HepG2 (cell line): ENCODE data around the gene RAC2. TPM values are rescaled to one million over a fixed set of nuclear protein-coding genes. Genes with fewer than 3 reads are reported as not detected.

Source experiments
- CCAR2 ChIP-seq: fragments of 200-400 bp; formaldehyde crosslinking; optimal IDR thresholded peaks from 2 replicates; pipeline ENCODE3; 2018; ENCODE audit warnings: low read depth, mild to moderate bottlenecking, low read length, moderate library complexity
- FOSL2 ChIP-seq: sonication (generic); formaldehyde crosslinking; IDR thresholded peaks from 2 replicates; pipeline ENCODE4 v1.4.0; 2020; ENCODE audit warnings: missing genetic modification reagents
- HMG20B ChIP-seq: conservative IDR thresholded peaks from 2 replicates; pipeline ENCODE4 v1.6.1; 2016; ENCODE audit warnings: missing genetic modification reagents, missing compliant biosample characterization
- HNRNPK ChIP-seq: fragments of 200-400 bp; formaldehyde crosslinking; IDR thresholded peaks from 2 replicates; pipeline ENCODE4 v1.6.1; 2018; ENCODE audit warnings: low read length, low read depth, moderate library complexity, mild to moderate bottlenecking; ENCODE audit not compliant: poor library complexity, severe bottlenecking
- MIER3 ChIP-seq: IDR thresholded peaks from 2 replicates; pipeline ENCODE4 v1.6.1; 2016; ENCODE audit warnings: missing compliant biosample characterization, borderline replicate concordance
- SIX1 ChIP-seq: sonication (generic); formaldehyde crosslinking; IDR thresholded peaks from 2 replicates; pipeline ENCODE4 v1.4.0; 2020; ENCODE audit warnings: missing genetic modification reagents, borderline replicate concordance
- SNAPC2 ChIP-seq: sonication (generic); formaldehyde crosslinking; IDR thresholded peaks from 2 replicates; pipeline ENCODE4 v1.8.1; 2022; ENCODE audit warnings: mild to moderate bottlenecking, missing genetic modification reagents
- TEAD3 ChIP-seq: optimal IDR thresholded peaks from 2 replicates; pipeline ENCODE3; 2016; ENCODE audit warnings: borderline replicate concordance
- ZMYM3 ChIP-seq: sonication (generic); formaldehyde crosslinking; IDR thresholded peaks from 2 replicates; pipeline ENCODE4 v1.5.1; 2020; ENCODE audit warnings: mild to moderate bottlenecking, missing genetic modification reagents
- ZNF441 ChIP-seq: sonication (generic); formaldehyde crosslinking; IDR thresholded peaks from 2 replicates; pipeline ENCODE4 v1.7.0; 2021; ENCODE audit warnings: missing genetic modification reagents, borderline replicate concordance
- ZNF530 ChIP-seq: sonication (generic); formaldehyde crosslinking; IDR thresholded peaks from 2 replicates; pipeline ENCODE4 v1.5.0; 2020; ENCODE audit warnings: low read depth, mild to moderate bottlenecking, missing genetic modification reagents
- ZNF558 ChIP-seq: sonication (generic); formaldehyde crosslinking; IDR thresholded peaks from 2 replicates; pipeline ENCODE4 v1.9.0; 2022; ENCODE audit warnings: mild to moderate bottlenecking, missing genetic modification reagents, borderline replicate concordance
- ZNF577 ChIP-seq: sonication (generic); formaldehyde crosslinking; IDR thresholded peaks from 2 replicates; pipeline ENCODE4 v1.4.0; 2020; ENCODE audit warnings: mild to moderate bottlenecking, low read depth, missing genetic modification reagents, borderline replicate concordance
- ZNF605 ChIP-seq: sonication (generic); formaldehyde crosslinking; IDR thresholded peaks from 2 replicates; pipeline ENCODE4 v1.8.0; 2022; ENCODE audit warnings: mild to moderate bottlenecking, missing genetic modification reagents
- polyA plus RNA-seq, 8 experiments: library from polyadenylated mRNA; depleted of rRNA in 3 of 8; stranded (reverse) in 7 of 8; unstranded in 1 of 8; fragments of >200 nt; fragmentation: Illumina TruSeq in 4 of 8; extraction: Trizol in 4 of 8; gene quantifications; 2 replicates each; pipeline versions ENCODE4 v1.2.1 to v1.2.3, GENCODE V29; 2011 to 2016; ENCODE audit warnings: low read depth in 4 of 8, missing spikeins in 1 of 8, mixed read lengths in 1 of 8; ENCODE audit not compliant: insufficient read depth in 1 of 8
- total RNA-seq, 5 experiments: library from RNA; depleted of rRNA; stranded (reverse); fragments of >200 nt; fragmentation: Illumina TruSeq; extraction: Trizol; gene quantifications; 2 replicates each; pipeline ENCODE4 v1.2.3, GENCODE V29; 2016; ENCODE audit warnings: low read depth in 1 of 5
- TF ChIP-seq, protein P1 (sequence below): sonication (generic); IDR thresholded peaks from 2 replicates; pipeline ENCODE4 v1.6.1; 2016; ENCODE audit warnings: low read depth, borderline replicate concordance
- TF ChIP-seq, protein P2 (sequence below): sonication (generic); formaldehyde crosslinking; IDR thresholded peaks from 2 replicates; pipeline ENCODE4 v1.4.0; 2020; ENCODE audit warnings: missing genetic modification reagents, mild to moderate bottlenecking, borderline replicate concordance
- TF ChIP-seq, protein P3 (sequence below): sonication (generic); formaldehyde crosslinking; IDR thresholded peaks from 2 replicates; pipeline ENCODE4 v1.5.0; 2020; ENCODE audit warnings: missing genetic modification reagents
- TF ChIP-seq, protein P4 (sequence below): sonication (generic); formaldehyde crosslinking; IDR thresholded peaks from 2 replicates; pipeline ENCODE4 v1.5.1; 2020; ENCODE audit warnings: mild to moderate bottlenecking, missing genetic modification reagents, borderline replicate concordance
- TF ChIP-seq, protein P5 (sequence below): sonication (generic); formaldehyde crosslinking; IDR thresholded peaks from 2 replicates; pipeline ENCODE4 v1.5.0; 2020; ENCODE audit warnings: mild to moderate bottlenecking, missing genetic modification reagents
- TF ChIP-seq, protein P6 (sequence below): sonication (generic); formaldehyde crosslinking; IDR thresholded peaks from 2 replicates; pipeline ENCODE4 v1.4.0; 2020; ENCODE audit warnings: missing genetic modification reagents

The RAC2 gene
- total and polyA plus RNA-seq, 2 of the 13 experiments (the other 11 are each of a cell fraction or from before 2014, with no cell fraction given) = 0.73 TPM; not detected in 1

DNA sequence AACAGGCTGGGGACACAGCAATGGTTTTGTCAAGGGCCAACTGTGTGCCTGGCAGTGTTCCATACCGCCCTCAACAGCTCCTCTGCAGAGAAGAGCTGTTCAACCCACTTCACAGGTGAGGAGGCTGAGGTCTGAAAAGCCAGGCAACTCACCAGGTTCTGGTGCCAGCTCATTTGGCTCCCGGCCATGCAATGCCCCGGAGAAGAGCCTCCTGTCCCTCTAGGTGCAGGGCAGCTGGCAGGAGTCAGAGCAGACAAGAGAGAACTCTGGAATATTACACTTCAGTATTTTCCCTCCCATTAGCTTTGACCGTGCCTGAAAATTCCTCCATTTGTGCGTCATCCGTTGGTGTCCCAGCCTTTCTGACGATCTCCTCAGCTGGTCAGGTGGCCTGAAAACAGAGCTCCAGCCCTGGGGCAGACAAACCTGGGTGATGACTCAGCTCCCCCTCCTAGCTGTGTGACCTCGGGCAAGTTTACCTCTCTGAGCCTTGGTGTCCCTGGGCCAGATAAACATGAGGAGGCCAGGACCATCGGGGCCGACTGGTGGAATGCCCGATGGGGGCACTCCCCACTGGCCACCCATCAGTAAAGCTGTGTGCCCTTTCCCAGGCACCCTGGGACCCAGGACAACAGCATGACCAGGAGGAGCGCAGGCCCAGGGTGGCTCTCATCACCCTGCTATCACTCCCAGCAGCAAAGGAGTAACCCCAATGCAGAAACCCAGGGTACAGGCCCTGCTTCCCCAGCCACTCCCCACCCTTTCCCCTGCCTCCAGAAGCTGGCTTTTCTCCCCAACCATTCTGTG is 46.4 kb downstream of the RAC2 start (continued):
- TF ChIP-seq ZNF605 = no peak
- no peak for TF ChIP-seq HNRNPK
- TF ChIP-seq ZNF577 (CRISPR knock-in tag) = no peak
- TF ChIP-seq, protein P1, sequence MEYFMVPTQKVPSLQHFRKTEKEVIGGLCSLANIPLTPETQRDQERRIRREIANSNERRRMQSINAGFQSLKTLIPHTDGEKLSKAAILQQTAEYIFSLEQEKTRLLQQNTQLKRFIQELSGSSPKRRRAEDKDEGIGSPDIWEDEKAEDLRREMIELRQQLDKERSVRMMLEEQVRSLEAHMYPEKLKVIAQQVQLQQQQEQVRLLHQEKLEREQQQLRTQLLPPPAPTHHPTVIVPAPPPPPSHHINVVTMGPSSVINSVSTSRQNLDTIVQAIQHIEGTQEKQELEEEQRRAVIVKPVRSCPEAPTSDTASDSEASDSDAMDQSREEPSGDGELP = peak; percentile 76; the same call in 1 of the 2 replicates
- TF ChIP-seq FOSL2 = peak; percentile 95
- TF ChIP-seq, protein P2, sequence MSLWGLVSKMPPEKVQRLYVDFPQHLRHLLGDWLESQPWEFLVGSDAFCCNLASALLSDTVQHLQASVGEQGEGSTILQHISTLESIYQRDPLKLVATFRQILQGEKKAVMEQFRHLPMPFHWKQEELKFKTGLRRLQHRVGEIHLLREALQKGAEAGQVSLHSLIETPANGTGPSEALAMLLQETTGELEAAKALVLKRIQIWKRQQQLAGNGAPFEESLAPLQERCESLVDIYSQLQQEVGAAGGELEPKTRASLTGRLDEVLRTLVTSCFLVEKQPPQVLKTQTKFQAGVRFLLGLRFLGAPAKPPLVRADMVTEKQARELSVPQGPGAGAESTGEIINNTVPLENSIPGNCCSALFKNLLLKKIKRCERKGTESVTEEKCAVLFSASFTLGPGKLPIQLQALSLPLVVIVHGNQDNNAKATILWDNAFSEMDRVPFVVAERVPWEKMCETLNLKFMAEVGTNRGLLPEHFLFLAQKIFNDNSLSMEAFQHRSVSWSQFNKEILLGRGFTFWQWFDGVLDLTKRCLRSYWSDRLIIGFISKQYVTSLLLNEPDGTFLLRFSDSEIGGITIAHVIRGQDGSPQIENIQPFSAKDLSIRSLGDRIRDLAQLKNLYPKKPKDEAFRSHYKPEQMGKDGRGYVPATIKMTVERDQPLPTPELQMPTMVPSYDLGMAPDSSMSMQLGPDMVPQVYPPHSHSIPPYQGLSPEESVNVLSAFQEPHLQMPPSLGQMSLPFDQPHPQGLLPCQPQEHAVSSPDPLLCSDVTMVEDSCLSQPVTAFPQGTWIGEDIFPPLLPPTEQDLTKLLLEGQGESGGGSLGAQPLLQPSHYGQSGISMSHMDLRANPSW (CRISPR knock-in tag) = no peak
- TF ChIP-seq, protein P3, sequence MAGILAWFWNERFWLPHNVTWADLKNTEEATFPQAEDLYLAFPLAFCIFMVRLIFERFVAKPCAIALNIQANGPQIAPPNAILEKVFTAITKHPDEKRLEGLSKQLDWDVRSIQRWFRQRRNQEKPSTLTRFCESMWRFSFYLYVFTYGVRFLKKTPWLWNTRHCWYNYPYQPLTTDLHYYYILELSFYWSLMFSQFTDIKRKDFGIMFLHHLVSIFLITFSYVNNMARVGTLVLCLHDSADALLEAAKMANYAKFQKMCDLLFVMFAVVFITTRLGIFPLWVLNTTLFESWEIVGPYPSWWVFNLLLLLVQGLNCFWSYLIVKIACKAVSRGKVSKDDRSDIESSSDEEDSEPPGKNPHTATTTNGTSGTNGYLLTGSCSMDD = no peak
- TF ChIP-seq CCAR2 = no peak
- TF ChIP-seq ZNF558 (CRISPR knock-in tag) = no peak
- TF ChIP-seq TEAD3 (CRISPR knock-in tag) = no peak
- no peak; the same call in 1 of the 2 replicates for TF ChIP-seq MIER3 (CRISPR knock-in tag)
- TF ChIP-seq ZNF441 = no peak
- no peak for TF ChIP-seq HMG20B (CRISPR knock-in tag)
- TF ChIP-seq, protein P4, sequence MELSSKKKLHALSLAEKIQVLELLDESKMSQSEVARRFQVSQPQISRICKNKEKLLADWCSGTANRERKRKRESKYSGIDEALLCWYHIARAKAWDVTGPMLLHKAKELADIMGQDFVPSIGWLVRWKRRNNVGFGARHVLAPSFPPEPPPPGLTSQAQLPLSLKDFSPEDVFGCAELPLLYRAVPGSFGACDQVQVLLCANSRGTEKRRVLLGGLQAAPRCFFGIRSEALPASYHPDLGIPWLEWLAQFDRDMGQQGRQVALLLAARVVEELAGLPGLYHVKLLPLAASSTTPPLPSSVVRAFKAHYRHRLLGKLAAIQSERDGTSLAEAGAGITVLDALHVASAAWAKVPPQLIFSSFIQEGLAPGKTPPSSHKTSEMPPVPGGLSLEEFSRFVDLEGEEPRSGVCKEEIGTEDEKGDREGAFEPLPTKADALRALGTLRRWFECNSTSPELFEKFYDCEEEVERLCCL (CRISPR knock-in tag) = no peak
- TF ChIP-seq, protein P5, sequence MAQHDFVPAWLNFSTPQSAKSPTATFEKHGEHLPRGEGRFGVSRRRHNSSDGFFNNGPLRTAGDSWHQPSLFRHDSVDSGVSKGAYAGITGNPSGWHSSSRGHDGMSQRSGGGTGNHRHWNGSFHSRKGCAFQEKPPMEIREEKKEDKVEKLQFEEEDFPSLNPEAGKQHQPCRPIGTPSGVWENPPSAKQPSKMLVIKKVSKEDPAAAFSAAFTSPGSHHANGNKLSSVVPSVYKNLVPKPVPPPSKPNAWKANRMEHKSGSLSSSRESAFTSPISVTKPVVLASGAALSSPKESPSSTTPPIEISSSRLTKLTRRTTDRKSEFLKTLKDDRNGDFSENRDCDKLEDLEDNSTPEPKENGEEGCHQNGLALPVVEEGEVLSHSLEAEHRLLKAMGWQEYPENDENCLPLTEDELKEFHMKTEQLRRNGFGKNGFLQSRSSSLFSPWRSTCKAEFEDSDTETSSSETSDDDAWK (CRISPR knock-in tag) = no peak
- TF ChIP-seq ZMYM3 (CRISPR knock-in tag) = no peak
- TF ChIP-seq, protein P6, sequence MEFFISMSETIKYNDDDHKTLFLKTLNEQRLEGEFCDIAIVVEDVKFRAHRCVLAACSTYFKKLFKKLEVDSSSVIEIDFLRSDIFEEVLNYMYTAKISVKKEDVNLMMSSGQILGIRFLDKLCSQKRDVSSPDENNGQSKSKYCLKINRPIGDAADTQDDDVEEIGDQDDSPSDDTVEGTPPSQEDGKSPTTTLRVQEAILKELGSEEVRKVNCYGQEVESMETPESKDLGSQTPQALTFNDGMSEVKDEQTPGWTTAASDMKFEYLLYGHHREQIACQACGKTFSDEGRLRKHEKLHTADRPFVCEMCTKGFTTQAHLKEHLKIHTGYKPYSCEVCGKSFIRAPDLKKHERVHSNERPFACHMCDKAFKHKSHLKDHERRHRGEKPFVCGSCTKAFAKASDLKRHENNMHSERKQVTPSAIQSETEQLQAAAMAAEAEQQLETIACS = no peak
- TF ChIP-seq SIX1 (CRISPR knock-in tag) = no peak
- TF ChIP-seq ZNF530 (CRISPR knock-in tag) = no peak
- no peak for TF ChIP-seq SNAPC2 (CRISPR knock-in tag)
